GM12873 (cell line): ENCODE data around the gene CCDC187.

Experiments used
- CTCF ChIP-seq: IDR thresholded peaks from 2 replicates; pipeline ENCODE4 v1.5.1; 2012; ENCODE audit warnings: low read depth, mild to moderate bottlenecking, moderate library complexity, low read length, control low read depth; ENCODE audit not compliant: insufficient read depth; ENCODE audit errors: missing control alignments

Gene CCDC187

GRCh38 chr9:136274786-136275654 lies 28.9 kb downstream of the CCDC187 start:
- no peak for TF ChIP-seq CTCF

- TF ChIP-seq CTCF: no peak
These were observed 29.7 kb downstream of the CCDC187 start for GRCh38 chr9:136273921-136274785.

- no peak for TF ChIP-seq CTCF
These were observed 30.5 kb downstream of the CCDC187 start for GRCh38 chr9:136273244-136273865.

GRCh38 chr9:136270173-136270705 lies 33.7 kb downstream of the CCDC187 start:
- no peak for TF ChIP-seq CTCF

- no peak for TF ChIP-seq CTCF
These were observed 35.2 kb downstream of the CCDC187 start for GRCh38 chr9:136268735-136269134.

- TF ChIP-seq CTCF: no peak
These were observed 35.6 kb downstream of the CCDC187 start for GRCh38 chr9:136268318-136268717.
